Adrenal gland (tissue), 12 donors: ENCODE results near the gene DPP4. TPM values are rescaled to one million over a fixed set of nuclear protein-coding genes. Genes with fewer than 3 reads are reported as not detected.
"Not testable (repeated sequence)": the region's sequence is repeated elsewhere in the genome, so short reads cannot be mapped to it uniquely, and the experiment has no call there.

ENCODE experiments used
- DNase-seq, 7 donors: peaks; one replicate each; pipeline ENCODE4 v3.0.0-alpha.2; 2019 to 2020
- H3K27ac ChIP-seq, 5 donors: fragments of 200-600 bp; sonication (generic) in 4 of 5; 1 replicate in 3 of 5; 2 replicates in 2 of 5; pipeline versions ENCODE4 v1.5.1 to v1.8.0; 2016 to 2020; ENCODE audit warnings: mild to moderate bottlenecking in 1 of 5
- H3K27me3 ChIP-seq: fragments of 200-600 bp; 2 replicates; pipeline ENCODE4 v1.8.0; 2021
- H3K36me3 ChIP-seq, 2 donors: fragments of 200-600 bp; replicated peaks in 1 of 2; 1 replicate in 1 of 2; 2 replicates in 1 of 2; pipeline versions ENCODE4 v1.5.1 to v1.8.0; 2018 to 2022
- H3K4me1 ChIP-seq, 2 donors: fragments of 200-600 bp; replicated peaks in 1 of 2; 1 replicate in 1 of 2; 2 replicates in 1 of 2; pipeline versions ENCODE4 v1.5.1 to v1.8.0; 2018 to 2021
- H3K4me3 ChIP-seq, 4 donors: fragments of 200-600 bp; sonication (generic) in 3 of 4; one replicate each; pipeline ENCODE4 v1.5.1; 2016 to 2018
- H3K9me3 ChIP-seq, 3 donors: fragments of 200-600 bp; sonication (generic) in 1 of 3; replicated peaks in 1 of 3; 1 replicate in 2 of 3; 2 replicates in 1 of 3; pipeline versions ENCODE4 v1.5.1 to v1.8.0; 2016 to 2021
- CTCF ChIP-seq, 6 experiments: fragments of 450-650 bp in 4 of 6; fragments of 200-600 bp in 2 of 6; sonication (generic) in 1 of 6; IDR thresholded peaks; 1 replicate in 5 of 6; 2 replicates in 1 of 6; pipeline versions ENCODE4 v1.5.1 to v1.8.0; 2016 to 2021; ENCODE audit warnings: antibody characterized with exemption in 6 of 6, mild to moderate bottlenecking in 2 of 6, moderate library complexity in 1 of 6
- POLR2A ChIP-seq, 2 donors: fragments of 450-650 bp; IDR thresholded peaks; one replicate each; pipeline ENCODE4 v1.6.1; 2017; ENCODE audit warnings: antibody characterized with exemption in 2 of 2, mild to moderate bottlenecking in 2 of 2, moderate library complexity in 1 of 2
- WGBS, 4 donors: extraction: QIAGEN DNeasy Blood & Tissue Kit in 2 of 4; methylation state at CpG; one replicate each; pipeline versions ENCODE4 v1.1.5 to v1.1.7; 2013 to 2017; 5-methylcytosine and 5-hydroxymethylcytosine counted together
- intact Hi-C, 2 donors: fragments of 100-400 bp; cut with DNase I; formaldehyde crosslinking; loops; one replicate each; pipeline versions ENCODE4 v1.14.1 to v1.15.0; 2022 to 2023
- polyA plus RNA-seq, 3 donors: library from polyadenylated mRNA; stranded (reverse); fragments of 200-250 nt in 2 of 3; fragments of 350-450 nt in 1 of 3; fragmentation: Illumina TruSeq in 1 of 3; extraction: RNeasy Lipid Tissue Mini Kit (QIAGEN cat#74804) in 1 of 3; gene quantifications; one replicate each; pipeline ENCODE4 v1.2.3, GENCODE V29; 2013 to 2014
- total RNA-seq, 9 donors: library from RNA; depleted of rRNA in 4 of 9; stranded (reverse); fragments of >200 nt in 4 of 9; fragments of 120-200 nt in 1 of 9; fragmentation: NEBNext Ultra II Directional in 1 of 9; extraction: Animal tissue kit (Norgen Biotek cat#: 25700) in 1 of 9; gene quantifications; one replicate each; pipeline versions ENCODE4 v1.1.0 to v1.2.4, GENCODE V29; 2013 to 2023
- donor health status: healthy with polysubstance abuse.
- donor health status: Bipolar disorder and iron deficiency.
- donor health status: DM: yes; HTN: yes; CAD: no.
- donor health status: DM: no; HTN: no; CAD: no.
- donor health status: DM: no; HTN: no; CAD: no.
- donor health status: DM: yes; HTN: yes; CAD: no.

Gene DPP4
- total and polyA plus RNA-seq, 12 donors: 0.72 to 49.2 (median 7.8) TPM

DNA sequence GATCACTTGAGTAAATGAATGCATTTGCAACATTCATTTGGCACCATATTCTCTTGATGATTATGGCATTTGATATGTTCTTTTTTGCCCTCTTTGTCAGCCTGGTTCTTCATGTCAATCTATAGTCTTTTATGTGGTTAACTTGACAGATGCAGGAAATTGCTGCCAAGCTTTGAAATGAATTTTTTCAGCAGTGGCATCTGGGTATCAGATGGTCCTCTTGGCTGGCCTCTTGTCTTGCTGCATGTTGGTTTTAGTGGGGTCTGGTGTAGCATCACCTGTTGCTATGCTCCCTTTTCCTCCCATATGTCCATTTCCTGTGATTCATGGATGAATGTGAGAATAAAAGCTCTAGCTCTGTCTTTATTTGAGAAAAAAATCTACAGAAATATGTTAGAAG is 119.9 kb downstream of the DPP4 start:
- H3K4me1 ChIP-seq: no peaks in the 10 kb centered on the region
- no peak for DNase-seq
- H3K27me3 ChIP-seq: no peaks in the 10 kb centered on the region
- intact Hi-C loops: no loop called here
- no peaks in the 10 kb centered on the region for H3K9me3 ChIP-seq
- TF ChIP-seq CTCF (IDR thresholded peaks at IDR 0.05): no peak
- no peak for TF ChIP-seq POLR2A (IDR thresholded peaks at IDR 0.05)
- no peak overlapping the region for H3K4me3 ChIP-seq
- no peaks in the 10 kb centered on the region for H3K36me3 ChIP-seq
- no peak overlapping the region for H3K27ac ChIP-seq

DNA sequence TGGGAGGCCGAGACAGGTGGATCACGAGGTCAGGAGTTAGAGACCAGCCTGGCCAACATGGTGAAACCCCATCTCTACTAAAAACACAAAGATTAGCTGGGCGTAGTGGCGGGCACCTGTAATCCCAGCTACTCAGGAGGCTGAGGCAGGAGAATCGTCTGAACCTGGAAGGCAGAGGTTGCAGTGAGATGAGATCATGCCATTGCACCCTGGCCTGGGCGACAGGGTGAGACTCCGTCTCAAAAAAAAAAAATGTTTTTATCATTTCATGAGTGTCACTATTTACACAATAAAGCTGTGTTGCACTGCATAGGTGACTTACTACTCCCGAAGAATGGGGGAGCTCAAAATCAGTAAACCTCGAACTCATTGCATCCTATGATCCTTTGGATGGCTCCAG is 120.6 kb downstream of the DPP4 start:
- intact Hi-C loops, H3K27me3 ChIP-seq, H3K4me3 ChIP-seq, DNase-seq, H3K9me3 ChIP-seq, H3K4me1 ChIP-seq, H3K27ac ChIP-seq, H3K36me3 ChIP-seq: not testable (repeated sequence)
- 79 to 88% (median 85%) methylated on average over 9 of the region's 9 CpGs for WGBS, 4 donors

GRCh38 chr2:161952783-161953191 is 121.2 kb downstream of the DPP4 start:
- Histone ChIP-seq H3K27ac (no peak overlapping the region), H3K36me3 (no peaks in the 10 kb centered on the region), H3K4me1 (no peaks in the 10 kb centered on the region), H3K27me3 (no peaks in the 10 kb centered on the region), H3K9me3 (no peaks in the 10 kb centered on the region), H3K4me3 (no peak overlapping the region)
- 84 to 94% (median 89%) methylated on average over 4 of the region's 4 CpGs for WGBS, 4 donors
- TF ChIP-seq POLR2A (IDR thresholded peaks at IDR 0.05): no peak
- no peak for TF ChIP-seq CTCF (IDR thresholded peaks at IDR 0.05)
- intact Hi-C loops: no loop called here
- no peak for DNase-seq

DNA sequence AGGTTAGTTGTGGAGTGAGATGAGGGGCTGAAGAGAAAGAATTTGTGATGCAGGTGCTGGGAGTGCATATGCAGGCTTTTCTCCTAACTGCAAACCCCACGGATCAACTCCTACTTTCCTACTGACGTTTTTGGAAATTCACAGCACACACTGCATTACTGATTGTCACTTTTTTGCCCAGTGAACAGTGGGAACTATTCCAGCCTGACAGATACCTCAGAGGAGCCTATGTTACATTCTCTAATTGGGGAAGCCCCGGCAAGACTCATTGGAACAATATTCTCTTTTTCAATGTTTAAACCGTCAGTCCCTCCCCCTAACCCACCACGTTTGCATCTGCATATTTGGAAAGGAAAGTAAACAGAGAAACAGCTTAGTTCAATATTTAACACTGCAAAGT is 126.2 kb downstream of the DPP4 start:
- H3K27ac ChIP-seq: no peak overlapping the region
- DNase-seq: no peak
- H3K36me3 ChIP-seq: no peaks in the 10 kb centered on the region
- no peak overlapping the region for H3K4me3 ChIP-seq
- 38 to 57% (median 44%) methylated on average over 5 of the region's 5 CpGs for WGBS, 4 donors
- intact Hi-C loops: loop anchor here (5.0 to 10.0 kb wide), 2 partner anchors 361 to 363 kb away; no protein-coding TSS in a partner anchor
- no peaks in the 10 kb centered on the region for H3K4me1 ChIP-seq
- TF ChIP-seq CTCF (IDR thresholded peaks at IDR 0.05): no peak
- no peak for TF ChIP-seq POLR2A (IDR thresholded peaks at IDR 0.05)
- H3K27me3 ChIP-seq: no peaks in the 10 kb centered on the region
- H3K9me3 ChIP-seq: no peaks in the 10 kb centered on the region

- WGBS, 4 donors: 36 to 56% (median 41%) methylated on average over 3 of the region's 3 CpGs
- DNase-seq: no peak
- TF ChIP-seq CTCF (IDR thresholded peaks at IDR 0.05): no peak
- no peak for TF ChIP-seq POLR2A (IDR thresholded peaks at IDR 0.05)
Measured at GRCh38 chr2:161947406-161947805, 126.6 kb downstream of the DPP4 start.

More at GRCh38 chr2:161947406-161947805, 126.6 kb downstream of the DPP4 start:
- Histone ChIP-seq H3K9me3 (no peaks in the 10 kb centered on the region), H3K4me1 (no peaks in the 10 kb centered on the region), H3K27me3 (no peaks in the 10 kb centered on the region), H3K4me3 (no peak overlapping the region), H3K27ac (no peak overlapping the region), H3K36me3 (no peaks in the 10 kb centered on the region)
- intact Hi-C loops: loop anchor here (5.0 to 10.0 kb wide), 2 partner anchors 360 to 363 kb away; no protein-coding TSS in a partner anchor
